HCT116 (cell line): Measurements from ENCODE around the gene CALD1. TPM values are rescaled to one million over a fixed set of nuclear protein-coding genes. Genes with fewer than 3 reads are reported as not detected.

Source experiments
- ATAC-seq: fragments of 200-7000 bp; cut with Tn5 transposase; 2 replicates; pipeline ENCODE4 v1.9.1; 2020; ENCODE audit warnings: mild to moderate bottlenecking, moderate library complexity
- BruUV-seq: library from RNA; stranded (reverse); fragments of 400-500 nt; replicated peaks from 2 replicates; lab custom pipeline; 2021; lab: Mats Ljungman, UMichigan
- CTCF ChIA-PET: fragments of 300-600 bp; sonication (Branson Sonifier 250); formaldehyde crosslinking; loops from one replicate; lab custom pipeline; 2021; ENCODE audit warnings: antibody characterized with exemption; lab: Charles Lee
- POLR2A ChIA-PET: fragments of 300-600, 350-600 bp; sonication (Branson Sonifier 250); formaldehyde crosslinking; loops from one replicate; lab custom pipeline; 2021; ENCODE audit warnings: antibody characterized with exemption; lab: Charles Lee
- RAD21 ChIA-PET, 2 experiments: fragments of 300-600 bp; sonication (Branson Sonifier 250); formaldehyde crosslinking; loops; one replicate each; lab custom pipeline; 2023; ENCODE audit warnings: low total read pairs in 2 of 2; ENCODE audit not compliant: uncharacterized antibody in 2 of 2, unreplicated experiment in 2 of 2, low non-redundant PET in 1 of 2; lab: Charles Lee
- DNase-seq: peaks from one replicate; pipeline ENCODE4 v3.0.0-alpha.2; 2010; ENCODE audit warnings: low read depth, low spot score
- H2AFZ ChIP-seq: fragments of 200-600 bp; shearing (Covaris generic), sonication (generic); 2 replicates; pipeline ENCODE4 v1.6.1; 2017; ENCODE audit warnings: low read depth, mixed run types, mixed read lengths, antibody characterized with exemption, low read length; ENCODE audit not compliant: poor library complexity, severe bottlenecking
- H3K27ac ChIP-seq: 2 replicates; pipeline ENCODE4 v1.5.1; 2012; ENCODE audit warnings: low read depth, low read length
- H3K27me3 ChIP-seq: fragments of 200-600 bp; sonication (generic); 2 replicates; pipeline ENCODE4 v1.6.1; 2016; ENCODE audit warnings: mixed run types, low read length, mixed read lengths; ENCODE audit not compliant: insufficient read depth
- H3K36me3 ChIP-seq, 2 experiments: fragments of 200-500 bp in 1 of 2; fragments of 200-600 bp in 1 of 2; sonication (Bioruptor generic) in 1 of 2; sonication (generic) in 1 of 2; 2 replicates each; pipeline versions ENCODE4 v1.5.1 to v1.6.1; 2014 to 2016; ENCODE audit warnings: low read length in 2 of 2, inconsistent platforms in 1 of 2, mixed read lengths in 1 of 2, mixed run types in 1 of 2; ENCODE audit not compliant: insufficient read depth in 2 of 2, control insufficient read depth in 1 of 2
- H3K4me1 ChIP-seq, 2 experiments: fragments of 200-600 bp in 1 of 2; sonication (generic) in 1 of 2; 2 replicates each; pipeline versions ENCODE4 v1.5.1 to v1.6.1; 2012 to 2017; ENCODE audit warnings: low read length in 2 of 2, inconsistent platforms in 1 of 2, mild to moderate bottlenecking in 1 of 2, mixed read lengths in 1 of 2, mixed run types in 1 of 2, moderate library complexity in 1 of 2; ENCODE audit not compliant: insufficient read depth in 2 of 2, control insufficient read depth in 1 of 2
- H3K4me2 ChIP-seq: fragments of 200-600 bp; sonication (generic); 2 replicates; pipeline ENCODE4 v1.6.1; 2017; ENCODE audit warnings: mixed run types, low read length, mixed read lengths
- H3K4me3 ChIP-seq, 2 experiments: fragments of 200-600 bp in 1 of 2; sonication (generic) in 1 of 2; replicated peaks in 1 of 2; 2 replicates each; pipeline ENCODE4 v1.5.1; 2011 to 2016; ENCODE audit warnings: low read length in 2 of 2, control low read depth in 1 of 2, low read depth in 1 of 2, mild to moderate bottlenecking in 1 of 2, mixed read lengths in 1 of 2, mixed run types in 1 of 2
- H3K79me2 ChIP-seq: fragments of 200-600 bp; sonication (generic); 2 replicates; pipeline ENCODE4 v1.6.1; 2017; ENCODE audit warnings: mild to moderate bottlenecking, mixed run types, low read length, moderate library complexity, mixed read lengths; ENCODE audit not compliant: insufficient read depth
- H3K9ac ChIP-seq: fragments of 200-600 bp; sonication (generic); 2 replicates; pipeline ENCODE4 v1.6.1; 2016; ENCODE audit warnings: low read length, mixed read lengths
- H3K9me2 ChIP-seq: fragments of 200-600 bp; sonication (generic), shearing (Covaris generic); 2 replicates; pipeline ENCODE4 v1.6.1; 2017; ENCODE audit warnings: mixed run types, mild to moderate bottlenecking, moderate library complexity; ENCODE audit not compliant: insufficient read depth
- H3K9me3 ChIP-seq, 2 experiments: fragments of 200-500 bp in 1 of 2; fragments of 200-600 bp in 1 of 2; sonication (Bioruptor generic) in 1 of 2; sonication (generic) in 1 of 2; 2 replicates each; pipeline ENCODE4 v1.6.1; 2014 to 2017; ENCODE audit warnings: low read length in 2 of 2, mixed read lengths in 2 of 2, inconsistent platforms in 1 of 2, low read depth in 1 of 2, mild to moderate bottlenecking in 1 of 2, mixed run types in 1 of 2, moderate library complexity in 1 of 2; ENCODE audit not compliant: control insufficient read depth in 1 of 2, insufficient read depth in 1 of 2
- H4K20me1 ChIP-seq: fragments of 200-600 bp; sonication (generic), shearing (Covaris generic); 2 replicates; pipeline ENCODE4 v1.6.1; 2017; ENCODE audit warnings: mixed run types, mild to moderate bottlenecking, moderate library complexity; ENCODE audit not compliant: insufficient read depth
- CEBPB ChIP-seq: IDR thresholded peaks from 2 replicates; pipeline ENCODE4 v1.6.1; 2012; ENCODE audit warnings: low read depth
- CTCF ChIP-seq, 3 experiments: fragments of 200-600 bp in 1 of 3; sonication (generic) in 1 of 3; IDR thresholded peaks in 2 of 3; conservative IDR thresholded peaks in 1 of 3; 2 replicates each; pipeline ENCODE4 v1.5.1; 2012 to 2017; ENCODE audit warnings: low read depth in 2 of 3, low read length in 2 of 3, antibody characterized with exemption in 1 of 3, borderline replicate concordance in 1 of 3, control low read depth in 1 of 3, mild to moderate bottlenecking in 1 of 3, mixed read lengths in 1 of 3, mixed run types in 1 of 3, moderate library complexity in 1 of 3; ENCODE audit not compliant: insufficient read depth in 1 of 3
- EZH2 ChIP-seq: fragments of 200-600 bp; sonication (generic); IDR thresholded peaks from 2 replicates; pipeline ENCODE4 v1.6.1; 2017; ENCODE audit warnings: antibody characterized with exemption, mixed run types
- FOSL1 ChIP-seq: IDR thresholded peaks from 2 replicates; pipeline ENCODE4 v1.6.1; 2012; ENCODE audit warnings: low read depth
- JUND ChIP-seq: IDR thresholded peaks from 2 replicates; pipeline ENCODE4 v1.6.1; 2012
- POLR2A ChIP-seq: IDR thresholded peaks from 2 replicates; pipeline ENCODE4 v1.7.0; 2011; ENCODE audit warnings: borderline replicate concordance; ENCODE audit not compliant: insufficient read depth, insufficient read length; ENCODE audit errors: extremely low read depth
- RAD21 ChIP-seq: IDR thresholded peaks from 2 replicates; pipeline ENCODE4 v1.6.1; 2012; ENCODE audit warnings: low read depth, mild to moderate bottlenecking
- SP1 ChIP-seq: IDR thresholded peaks from 2 replicates; pipeline ENCODE4 v1.6.1; 2012; ENCODE audit warnings: low read depth
- SRF ChIP-seq: IDR thresholded peaks from 2 replicates; pipeline ENCODE4 v1.6.1; 2012; ENCODE audit warnings: low read depth
- TCF7L2 ChIP-seq: IDR thresholded peaks from 2 replicates; pipeline ENCODE4 v1.7.0; 2011; ENCODE audit warnings: borderline replicate concordance, inconsistent platforms; ENCODE audit not compliant: insufficient read depth, insufficient read length; ENCODE audit errors: extremely low read depth
- ZFX ChIP-seq: fragments of 450-650 bp; IDR thresholded peaks from 2 replicates; pipeline ENCODE4 v1.6.1; 2017
- ZNF274 ChIP-seq: fragments of 200-500 bp; sonication (Bioruptor generic); IDR thresholded peaks from 2 replicates; pipeline ENCODE4 v1.6.1; 2014; ENCODE audit warnings: mild to moderate bottlenecking, low read depth, low read length, inconsistent platforms
- intact Hi-C: fragments of 100-400 bp; cut with micrococcal nuclease; formaldehyde crosslinking; loops from 2 replicates; pipeline ENCODE4 v1.10.0; 2022
- total RNA-seq: library from RNA; stranded (reverse); gene quantifications from one replicate; pipeline ENCODE4 v1.2.1, GENCODE V29; 2021; ENCODE audit not compliant: unreplicated experiment

CALD1 gene
- total RNA-seq, 1 experiment from 2014 or later: 66.8 TPM

DNA sequence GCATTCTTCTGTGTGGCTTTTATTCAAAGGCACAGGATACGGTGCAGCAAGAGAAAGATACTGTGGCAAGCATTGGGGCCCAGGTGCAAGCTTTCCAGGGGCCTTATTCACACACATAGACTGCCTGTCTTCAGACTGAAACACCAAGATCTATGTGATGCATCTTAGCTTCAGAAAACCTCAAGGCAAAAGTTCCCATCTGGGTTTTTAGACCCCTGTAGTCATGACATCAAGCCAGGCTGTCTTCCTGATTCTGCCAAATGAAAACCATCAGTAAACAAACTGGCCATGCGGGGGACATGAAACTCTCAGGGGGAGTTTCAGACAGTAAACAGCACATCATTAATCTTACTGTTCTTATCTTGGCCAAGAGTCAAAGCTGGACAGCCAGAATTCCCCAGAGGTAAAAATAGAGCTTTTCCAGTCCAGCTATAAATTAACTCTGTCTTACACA, 216.7 kb downstream of the CALD1 start:
- no peaks in the 10 kb centered on the region for H3K36me3 ChIP-seq
- H3K4me1 ChIP-seq: no peaks in the 10 kb centered on the region
- H3K79me2 ChIP-seq: no peaks in the 10 kb centered on the region
- H4K20me1 ChIP-seq: no peaks in the 10 kb centered on the region
- no peaks in the 10 kb centered on the region for H3K27me3 ChIP-seq
- intact Hi-C loops: no loop called here
- no TSS peak for BruUV-seq
- H3K4me2 ChIP-seq: no peak overlapping the region
- RAD21 ChIA-PET: no interaction called here
- POLR2A ChIA-PET: no interaction called here
- no peaks in the 10 kb centered on the region for H3K9me3 ChIP-seq
- no peak overlapping the region for H3K9ac ChIP-seq
- CTCF ChIA-PET: no interaction called here
- DNase-seq: no peak
- no peak for ATAC-seq
- H3K9me2 ChIP-seq: no peaks in the 10 kb centered on the region
- H2AFZ ChIP-seq: no peak overlapping the region
- TF ChIP-seq SRF (no peak), SP1 (no peak), CEBPB (no peak), EZH2 (no peak), POLR2A (no peak), JUND (no peak), ZFX (no peak), RAD21 (no peak), TCF7L2 (no peak), FOSL1 (no peak), CTCF (IDR thresholded peaks at IDR 0.05 in 2 of 3, conservative IDR thresholded peaks at IDR 0.05 in 1 of 3; ENCODE audit: borderline replicate concordance in 1 of 3, insufficient read depth in 1 of 3, low read depth in 2 of 3, low read length in 2 of 3) (no peak), ZNF274 (no peak)
- H3K27ac ChIP-seq: no peak overlapping the region
- H3K4me3 ChIP-seq: no peak overlapping the region
